SJSA1 (cell line): ENCODE measurements around the gene OGDHL. TPM values are rescaled to one million over a fixed set of nuclear protein-coding genes. Genes with fewer than 3 reads are reported as not detected.

Source experiments
- DNase-seq, 2 experiments: peaks; one replicate each; pipeline ENCODE4 v3.0.0-alpha.2; 2015 to 2020; ENCODE audit warnings: low spot score in 2 of 2, low read depth in 1 of 2
- H3K27ac ChIP-seq: fragments of 250-450 bp; sonication (Bioruptor Pico); 2 replicates; pipeline ENCODE4 v1.5.1; 2020; ENCODE audit warnings: mild to moderate bottlenecking, moderate library complexity
- H3K27me3 ChIP-seq: fragments of 250-450 bp; sonication (Bioruptor Pico); replicated peaks from 2 replicates; pipeline ENCODE4 v1.5.1; 2020; ENCODE audit warnings: mild to moderate bottlenecking, moderate library complexity
- H3K36me3 ChIP-seq: fragments of 250-450 bp; sonication (Bioruptor Pico); 2 replicates; pipeline ENCODE4 v1.5.1; 2020; ENCODE audit warnings: mild to moderate bottlenecking
- H3K4me1 ChIP-seq: fragments of 250-450 bp; sonication (Bioruptor Pico); replicated peaks from 2 replicates; pipeline ENCODE4 v1.6.1; 2021; ENCODE audit warnings: mild to moderate bottlenecking
- H3K4me3 ChIP-seq: fragments of 250-450 bp; sonication (Bioruptor Pico); 2 replicates; pipeline ENCODE4 v1.5.1; 2020; ENCODE audit warnings: mild to moderate bottlenecking
- H3K9me3 ChIP-seq: fragments of 250-450 bp; sonication (Bioruptor Pico); replicated peaks from 2 replicates; pipeline ENCODE4 v1.5.1; 2020; ENCODE audit warnings: mild to moderate bottlenecking
- total RNA-seq: library from RNA; depleted of rRNA; stranded (reverse); fragments of >200 nt; shearing (Covaris generic); gene quantifications from 2 replicates; pipeline ENCODE4 v1.2.3, GENCODE V29; 2014

The OGDHL gene
- total RNA-seq, 1 experiment from 2014 or later, result not detected

GRCh38 chr10:49751216-49751615 is 10.9 kb downstream of the OGDHL start:
- no peak for DNase-seq
- 0 out of 2 replicates have a peak, but pooled peaks cover 11% of the 10 kb centered on the region for H3K27me3 ChIP-seq
- no peaks in the 10 kb centered on the region for H3K9me3 ChIP-seq
- H3K27ac ChIP-seq, result no peak overlapping the region
- H3K36me3 ChIP-seq, result no peaks in the 10 kb centered on the region
- no peak overlapping the region for H3K4me3 ChIP-seq
- no peaks in the 10 kb centered on the region for H3K4me1 ChIP-seq

DNA sequence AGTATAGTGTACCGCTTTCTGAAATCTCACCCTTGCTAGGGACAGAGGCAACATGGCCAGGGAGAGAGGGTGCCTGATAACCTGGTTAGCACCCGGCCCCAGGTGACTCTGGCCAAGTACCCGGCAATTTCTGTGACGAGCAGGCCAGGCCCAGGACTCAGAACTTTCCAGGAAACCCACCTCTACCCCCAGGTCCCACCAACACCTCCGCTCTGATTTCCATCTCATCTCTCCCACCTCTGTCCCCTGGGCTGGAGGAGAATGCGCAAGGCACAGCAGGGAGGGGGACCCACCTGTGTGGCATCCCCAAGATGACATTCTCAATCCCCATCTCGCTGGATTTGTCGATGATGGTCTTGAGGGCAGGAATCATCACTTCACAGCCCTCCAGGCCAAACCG is 11.6 kb downstream of the OGDHL start:
- H3K27ac ChIP-seq, result no peak overlapping the region
- H3K36me3 ChIP-seq, result no peaks in the 10 kb centered on the region
- DNase-seq, result no peak
- H3K27me3 ChIP-seq, result 0 out of 2 replicates have a peak, but pooled peaks cover 11% of the 10 kb centered on the region
- H3K4me3 ChIP-seq, result no peak overlapping the region
- no peaks in the 10 kb centered on the region for H3K9me3 ChIP-seq
- H3K4me1 ChIP-seq, result no peaks in the 10 kb centered on the region

DNA sequence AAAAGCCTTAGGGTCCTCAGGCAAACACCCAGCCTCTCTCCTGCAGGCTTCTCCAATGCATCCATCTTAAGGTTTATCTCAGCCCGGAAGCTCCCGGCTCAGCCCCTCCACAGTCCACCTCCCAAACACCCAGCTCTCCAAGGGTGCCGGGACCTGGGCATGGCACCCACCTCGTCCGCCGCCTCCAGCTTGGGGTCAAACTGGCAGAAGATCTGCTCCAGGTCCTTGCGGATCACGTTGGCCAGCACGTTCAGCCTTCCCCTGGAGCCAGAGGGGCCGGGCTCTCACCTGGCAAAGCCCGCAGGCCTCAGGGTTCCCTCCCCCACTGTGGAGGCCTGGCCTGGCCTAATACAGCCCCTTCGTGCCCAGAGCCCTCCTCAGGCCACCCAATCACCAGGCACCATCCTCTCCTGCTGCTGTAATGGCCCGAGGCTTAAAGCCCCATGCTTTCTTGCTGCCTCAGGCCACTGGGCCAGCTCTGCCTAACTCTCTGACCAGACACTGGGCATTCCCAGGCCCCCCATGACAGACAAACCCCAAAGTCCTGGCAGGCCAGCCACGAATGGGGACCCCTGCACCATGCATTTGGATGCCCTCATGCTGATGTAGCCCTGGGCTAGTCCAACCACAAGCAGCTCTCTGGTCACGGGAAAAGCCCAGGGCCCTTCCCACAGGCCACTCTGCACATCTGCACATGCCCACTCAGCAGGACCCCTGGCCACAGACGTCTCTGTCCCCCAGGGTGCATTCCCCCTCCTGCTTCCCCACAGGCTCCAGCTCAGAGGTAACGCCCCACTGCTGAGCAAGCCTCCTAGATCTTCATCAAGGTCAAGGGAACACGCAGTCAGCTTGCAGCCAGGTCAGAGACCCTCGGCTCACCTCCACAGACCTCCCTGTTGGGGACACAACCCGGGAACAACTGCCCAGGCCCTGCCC is 12.3 kb downstream of the OGDHL start:
- Histone ChIP-seq H3K9me3 (no peaks in the 10 kb centered on the region), H3K27me3 (0 out of 2 replicates have a peak, but pooled peaks cover 11% of the 10 kb centered on the region), H3K36me3 (no peaks in the 10 kb centered on the region), H3K4me3 (no peak overlapping the region), H3K27ac (no peak overlapping the region), H3K4me1 (no peaks in the 10 kb centered on the region)
- peak in 1 of 2 experiments; percentile 36 for DNase-seq

DNA sequence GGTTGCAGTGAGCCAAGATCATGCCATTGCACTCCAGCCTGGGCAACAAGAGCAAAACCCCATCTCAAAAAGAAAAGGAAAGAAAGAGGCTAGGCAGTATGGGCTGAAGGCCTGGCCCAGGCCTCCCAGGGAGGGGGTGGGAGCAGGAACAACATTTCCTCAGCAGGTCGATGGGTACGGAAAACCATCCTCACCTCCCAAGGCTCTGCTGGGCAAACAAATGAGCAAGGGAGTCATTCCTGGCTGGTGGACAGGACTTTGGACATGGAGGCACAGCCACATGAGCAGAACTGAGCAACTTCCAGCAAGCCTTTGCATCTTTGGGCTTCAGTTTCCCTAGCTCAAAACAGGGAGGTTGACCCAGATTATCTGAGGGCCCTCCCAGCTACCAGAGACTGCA is 13.0 kb downstream of the OGDHL start:
- Histone ChIP-seq H3K4me3 (no peak overlapping the region), H3K4me1 (no peaks in the 10 kb centered on the region), H3K36me3 (no peaks in the 10 kb centered on the region), H3K27me3 (0 out of 2 replicates have a peak, but pooled peaks cover 10% of the 10 kb centered on the region), H3K27ac (no peak overlapping the region), H3K9me3 (no peaks in the 10 kb centered on the region)
- DNase-seq, result no peak

GRCh38 chr10:49748006-49748405 is 14.1 kb downstream of the OGDHL start:
- Histone ChIP-seq H3K4me3 (no peak overlapping the region), H3K27ac (no peak overlapping the region), H3K9me3 (no peaks in the 10 kb centered on the region), H3K36me3 (no peaks in the 10 kb centered on the region), H3K27me3 (0 out of 2 replicates have a peak, but pooled peaks cover 7% of the 10 kb centered on the region), H3K4me1 (no peaks in the 10 kb centered on the region)
- DNase-seq, result no peak

DNA sequence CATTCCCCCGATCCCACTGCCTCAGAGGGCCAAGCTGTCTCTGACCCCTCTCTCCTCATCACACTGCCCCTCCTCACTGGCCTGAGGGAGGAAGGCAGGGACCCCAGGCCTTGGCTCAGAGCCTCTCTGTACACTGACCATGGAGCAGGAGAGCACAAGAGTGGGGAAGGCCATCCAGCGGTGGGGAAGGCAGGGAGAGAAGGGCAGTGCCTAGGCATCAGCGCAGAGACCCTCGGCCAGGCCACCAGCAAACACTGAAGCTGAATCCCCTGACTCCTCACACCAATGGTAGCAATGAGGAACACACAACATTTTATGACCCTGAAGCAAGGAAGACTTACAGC is 14.8 kb downstream of the OGDHL start:
- Histone ChIP-seq H3K27ac (no peak overlapping the region), H3K4me3 (no peak overlapping the region), H3K4me1 (no peaks in the 10 kb centered on the region), H3K27me3 (0 out of 2 replicates have a peak, but pooled peaks cover 7% of the 10 kb centered on the region), H3K36me3 (no peaks in the 10 kb centered on the region), H3K9me3 (no peaks in the 10 kb centered on the region)
- no peak for DNase-seq

DNA sequence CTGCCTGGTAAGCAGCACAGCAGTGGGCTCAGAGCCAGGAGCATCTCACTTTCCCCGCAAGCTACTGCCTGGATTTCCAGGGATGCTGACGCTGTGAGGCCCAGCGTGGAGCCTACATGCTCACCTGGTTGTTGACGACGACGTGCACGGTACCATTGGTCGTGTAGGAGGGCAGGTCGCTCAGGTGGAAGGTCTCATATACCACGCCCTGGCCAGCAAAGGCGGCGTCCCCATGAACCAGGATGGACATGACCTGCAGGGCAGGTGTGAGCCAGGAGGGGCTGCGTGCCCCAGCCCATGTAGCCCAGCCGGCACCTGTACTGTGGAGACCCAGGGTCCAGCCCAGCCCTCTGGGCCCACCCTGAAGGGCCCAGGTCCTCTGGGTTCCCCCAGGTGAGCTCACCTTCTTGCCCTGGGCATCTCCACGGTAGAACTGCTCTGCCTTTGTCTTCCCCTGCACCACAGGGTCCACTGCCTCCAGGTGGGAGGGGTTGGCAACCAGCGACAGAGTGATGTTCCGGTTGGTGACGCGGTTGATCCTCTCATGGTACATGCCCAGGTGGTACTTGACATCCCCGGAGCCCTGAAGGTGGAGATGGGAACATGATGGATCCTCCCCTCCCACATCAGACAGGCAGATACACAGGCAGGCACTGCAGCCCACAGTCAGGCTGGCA is 15.4 kb downstream of the OGDHL start:
- H3K27ac ChIP-seq, result no peak overlapping the region
- H3K27me3 ChIP-seq, result 0 out of 2 replicates have a peak, but pooled peaks cover 7% of the 10 kb centered on the region
- no peaks in the 10 kb centered on the region; the same call in 1 of the 2 replicates for H3K9me3 ChIP-seq
- no peaks in the 10 kb centered on the region for H3K36me3 ChIP-seq
- no peak overlapping the region for H3K4me3 ChIP-seq
- H3K4me1 ChIP-seq, result no peaks in the 10 kb centered on the region
- peak in 1 of 2 experiments; percentile 8 for DNase-seq

GRCh38 chr10:49745756-49746155 is 16.4 kb downstream of the OGDHL start:
- no peaks in the 10 kb centered on the region for H3K4me1 ChIP-seq
- 0 out of 2 replicates have a peak, but pooled peaks cover 5% of the 10 kb centered on the region for H3K27me3 ChIP-seq
- peak in 1 of 2 experiments; percentile 22 for DNase-seq
- no peak overlapping the region for H3K4me3 ChIP-seq
- no peak overlapping the region for H3K27ac ChIP-seq
- H3K36me3 ChIP-seq, result no peaks in the 10 kb centered on the region
- peaks cover 3% of the 10 kb centered on the region; the same call in 1 of the 2 replicates for H3K9me3 ChIP-seq

DNA sequence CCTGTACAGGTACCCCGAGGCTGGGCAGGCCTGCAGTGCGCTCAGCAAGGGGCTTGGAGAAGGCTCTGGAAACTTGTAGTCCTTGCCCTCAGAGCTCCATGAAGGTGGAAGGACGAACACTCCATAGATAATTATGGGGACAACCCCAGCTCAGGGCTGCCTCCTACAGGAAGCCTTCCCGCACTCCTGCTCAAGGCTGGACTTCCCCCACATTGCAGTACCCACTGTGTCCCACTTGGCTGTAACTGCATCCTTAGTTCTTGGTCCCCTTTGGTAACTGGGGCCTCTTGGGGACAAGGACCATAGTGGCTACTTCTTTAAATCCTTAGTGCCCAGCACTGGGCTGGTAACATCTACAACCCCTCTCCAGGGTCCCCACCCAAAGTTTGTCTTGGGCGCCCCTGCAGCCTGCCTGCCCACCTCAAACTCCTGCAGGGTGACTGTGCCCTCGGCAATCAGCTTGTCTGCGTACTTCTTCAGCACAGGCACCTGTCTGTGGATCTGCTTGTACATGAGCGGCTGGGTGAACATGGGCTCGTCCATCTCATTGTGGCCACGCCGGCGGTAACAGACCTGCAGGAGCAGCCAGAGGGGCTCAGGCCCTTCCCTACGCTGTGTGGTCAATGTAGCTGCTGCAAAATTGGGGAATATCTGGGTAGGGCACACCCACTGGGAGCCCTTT is 17.1 kb downstream of the OGDHL start:
- H3K9me3 ChIP-seq, result peaks cover 3% of the 10 kb centered on the region; the same call in 1 of the 2 replicates
- H3K4me3 ChIP-seq, result no peak overlapping the region
- H3K36me3 ChIP-seq, result no peaks in the 10 kb centered on the region
- H3K27me3 ChIP-seq, result 0 out of 2 replicates have a peak, but pooled peaks cover 3% of the 10 kb centered on the region
- no peaks in the 10 kb centered on the region for H3K4me1 ChIP-seq
- H3K27ac ChIP-seq, result no peak overlapping the region
- DNase-seq, result peak in 1 of 2 experiments; percentile 23

DNA sequence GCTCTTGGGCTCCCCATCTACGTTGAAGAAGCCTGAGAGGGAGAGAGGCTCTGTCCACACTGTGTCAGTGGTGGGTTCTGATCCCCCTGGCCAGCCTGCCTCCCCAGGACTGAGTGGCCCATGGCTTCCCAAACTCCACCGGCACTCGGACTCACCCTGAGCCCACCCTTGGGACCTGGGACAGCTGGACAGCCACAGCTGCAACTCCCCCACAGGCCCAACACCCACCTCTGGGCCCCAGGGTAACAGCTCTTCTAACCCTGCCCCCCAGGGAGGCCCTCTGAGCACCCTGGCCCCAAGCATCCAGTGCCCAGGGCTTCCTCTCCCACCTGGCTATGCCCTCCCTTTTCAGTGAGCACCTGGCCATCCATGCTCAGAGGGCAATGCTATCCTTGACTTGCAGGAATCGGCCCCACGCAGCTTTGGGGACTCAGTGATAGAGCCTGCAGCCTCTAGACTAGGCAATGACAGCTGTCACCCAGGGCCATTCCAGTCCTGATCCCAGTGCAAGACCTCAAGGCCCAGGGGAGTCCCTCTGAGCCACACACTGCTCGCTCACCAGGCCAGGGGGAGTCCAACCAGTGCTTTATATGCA is 17.9 kb downstream of the OGDHL start:
- Histone ChIP-seq H3K9me3 (peaks cover 3% of the 10 kb centered on the region; the same call in 1 of the 2 replicates), H3K36me3 (no peaks in the 10 kb centered on the region), H3K27me3 (0 out of 2 replicates have a peak, but pooled peaks cover 3% of the 10 kb centered on the region), H3K4me3 (no peak overlapping the region), H3K4me1 (no peaks in the 10 kb centered on the region), H3K27ac (no peak overlapping the region)
- peak in 1 of 2 experiments; percentile 37 for DNase-seq

GRCh38 chr10:49743464-49744075 is 18.6 kb downstream of the OGDHL start:
- no peak for DNase-seq
- H3K9me3 ChIP-seq, result peaks cover 3% of the 10 kb centered on the region; the same call in 1 of the 2 replicates
- no peaks in the 10 kb centered on the region for H3K4me1 ChIP-seq
- no peak overlapping the region for H3K27ac ChIP-seq
- H3K4me3 ChIP-seq, result no peak overlapping the region
- H3K36me3 ChIP-seq, result no peaks in the 10 kb centered on the region
- H3K27me3 ChIP-seq, result 0 out of 2 replicates have a peak, but pooled peaks cover 3% of the 10 kb centered on the region

GRCh38 chr10:49742683-49743463 is 19.2 kb downstream of the OGDHL start:
- H3K27me3 ChIP-seq, result 0 out of 2 replicates have a peak, but pooled peaks cover 3% of the 10 kb centered on the region
- no peaks in the 10 kb centered on the region for H3K36me3 ChIP-seq
- DNase-seq, result peak in 1 of 2 experiments; percentile 41
- H3K27ac ChIP-seq, result no peak overlapping the region
- H3K4me1 ChIP-seq, result no peaks in the 10 kb centered on the region
- H3K4me3 ChIP-seq, result no peak overlapping the region
- H3K9me3 ChIP-seq, result peaks cover 3% of the 10 kb centered on the region; the same call in 1 of the 2 replicates
